AG09319 (cell line): Measurements from ENCODE around the gene COL5A2.

Source experiments
- DNase-seq: peaks from one replicate; pipeline ENCODE4 v3.0.0-alpha.2; 2010; ENCODE audit warnings: low read depth; ENCODE audit errors: extremely low read depth
- CTCF ChIP-seq: IDR thresholded peaks from 2 replicates; pipeline ENCODE4 v1.5.1; 2011; ENCODE audit warnings: low read depth, mild to moderate bottlenecking, inconsistent platforms, low read length, moderate library complexity

Gene COL5A2

GRCh38 chr2:189159273-189159672 lies 20.3 kb downstream of the COL5A2 start:
- DNase-seq = no peak
- TF ChIP-seq CTCF = no peak

GRCh38 chr2:189157939-189158338 lies 21.6 kb downstream of the COL5A2 start:
- no peak for DNase-seq
- TF ChIP-seq CTCF = no peak

GRCh38 chr2:189157456-189157855 lies 22.1 kb downstream of the COL5A2 start:
- DNase-seq = no peak
- TF ChIP-seq CTCF = no peak

- no peak for TF ChIP-seq CTCF
- no peak for DNase-seq
Observed at GRCh38 chr2:189155795-189156194, 23.8 kb downstream of the COL5A2 start.

GRCh38 chr2:189153619-189154018 lies 25.9 kb downstream of the COL5A2 start:
- peak; percentile 68 for DNase-seq
- TF ChIP-seq CTCF = no peak

GRCh38 chr2:189152483-189152882 lies 27.1 kb downstream of the COL5A2 start:
- no peak for TF ChIP-seq CTCF
- no peak for DNase-seq

GRCh38 chr2:189151906-189152305 lies 27.7 kb downstream of the COL5A2 start:
- TF ChIP-seq CTCF = no peak
- DNase-seq = no peak
